SK-N-SH (cell line): Measurements from ENCODE around the gene TMPRSS13.

ENCODE experiments used
- CHD2 ChIP-seq: fragments of 150-350 bp; IDR thresholded peaks from 2 replicates; pipeline ENCODE4 v1.6.1; 2018; ENCODE audit warnings: low read length; ENCODE audit not compliant: partially characterized antibody
- EP300 ChIP-seq, 2 experiments: IDR thresholded peaks; 2 replicates each; pipeline versions ENCODE4 v1.4.0 to v1.6.1; 2012; ENCODE audit warnings: borderline replicate concordance in 1 of 2, low read depth in 1 of 2, low read length in 1 of 2
- GATA2 ChIP-seq: sonication (generic); formaldehyde crosslinking; IDR thresholded peaks from 2 replicates; pipeline ENCODE4 v1.5.0; 2020; ENCODE audit warnings: mild to moderate bottlenecking, missing genetic modification reagents
- POLR2AphosphoS5 ChIP-seq: IDR thresholded peaks from 2 replicates; pipeline ENCODE4 v1.6.1; 2012; ENCODE audit warnings: low read depth, low read length
- RAD21 ChIP-seq: IDR thresholded peaks from 2 replicates; pipeline ENCODE4 v1.6.1; 2012; ENCODE audit warnings: mild to moderate bottlenecking, low read length
- RCOR1 ChIP-seq: fragments of 150-350 bp; IDR thresholded peaks from 2 replicates; pipeline ENCODE4 v1.6.1; 2017; ENCODE audit warnings: antibody characterized with exemption, low read length
- TAF1 ChIP-seq: IDR thresholded peaks from 2 replicates; pipeline ENCODE4 v1.6.1; 2012; ENCODE audit warnings: low read depth, mild to moderate bottlenecking, low read length, moderate library complexity, borderline replicate concordance
- TF ChIP-seq, protein P1 (sequence below): fragments of 200-600 bp; sonication (generic); IDR thresholded peaks from 2 replicates; pipeline ENCODE4 v1.6.1; 2017; ENCODE audit warnings: antibody characterized with exemption, mild to moderate bottlenecking, moderate library complexity
- TF ChIP-seq, protein P2 (sequence below): IDR thresholded peaks from 2 replicates; pipeline ENCODE4 v1.4.0; 2012; ENCODE audit warnings: low read depth, borderline replicate concordance
- TF ChIP-seq, protein P3 (sequence below): IDR thresholded peaks from 2 replicates; pipeline ENCODE4 v1.4.0; 2012; ENCODE audit warnings: low read depth

- TF ChIP-seq, protein P1, sequence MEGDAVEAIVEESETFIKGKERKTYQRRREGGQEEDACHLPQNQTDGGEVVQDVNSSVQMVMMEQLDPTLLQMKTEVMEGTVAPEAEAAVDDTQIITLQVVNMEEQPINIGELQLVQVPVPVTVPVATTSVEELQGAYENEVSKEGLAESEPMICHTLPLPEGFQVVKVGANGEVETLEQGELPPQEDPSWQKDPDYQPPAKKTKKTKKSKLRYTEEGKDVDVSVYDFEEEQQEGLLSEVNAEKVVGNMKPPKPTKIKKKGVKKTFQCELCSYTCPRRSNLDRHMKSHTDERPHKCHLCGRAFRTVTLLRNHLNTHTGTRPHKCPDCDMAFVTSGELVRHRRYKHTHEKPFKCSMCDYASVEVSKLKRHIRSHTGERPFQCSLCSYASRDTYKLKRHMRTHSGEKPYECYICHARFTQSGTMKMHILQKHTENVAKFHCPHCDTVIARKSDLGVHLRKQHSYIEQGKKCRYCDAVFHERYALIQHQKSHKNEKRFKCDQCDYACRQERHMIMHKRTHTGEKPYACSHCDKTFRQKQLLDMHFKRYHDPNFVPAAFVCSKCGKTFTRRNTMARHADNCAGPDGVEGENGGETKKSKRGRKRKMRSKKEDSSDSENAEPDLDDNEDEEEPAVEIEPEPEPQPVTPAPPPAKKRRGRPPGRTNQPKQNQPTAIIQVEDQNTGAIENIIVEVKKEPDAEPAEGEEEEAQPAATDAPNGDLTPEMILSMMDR = no peak
- TF ChIP-seq GATA2 (no peak), TAF1 (no peak), EP300 (IDR thresholded peaks at IDR 0.05; ENCODE audit: borderline replicate concordance in 1 of 2, low read depth in 1 of 2, low read length in 1 of 2) (no peak), RCOR1 (no peak), CHD2 (no peak), POLR2AphosphoS5 (no peak), RAD21 (no peak)
- TF ChIP-seq, protein P2, sequence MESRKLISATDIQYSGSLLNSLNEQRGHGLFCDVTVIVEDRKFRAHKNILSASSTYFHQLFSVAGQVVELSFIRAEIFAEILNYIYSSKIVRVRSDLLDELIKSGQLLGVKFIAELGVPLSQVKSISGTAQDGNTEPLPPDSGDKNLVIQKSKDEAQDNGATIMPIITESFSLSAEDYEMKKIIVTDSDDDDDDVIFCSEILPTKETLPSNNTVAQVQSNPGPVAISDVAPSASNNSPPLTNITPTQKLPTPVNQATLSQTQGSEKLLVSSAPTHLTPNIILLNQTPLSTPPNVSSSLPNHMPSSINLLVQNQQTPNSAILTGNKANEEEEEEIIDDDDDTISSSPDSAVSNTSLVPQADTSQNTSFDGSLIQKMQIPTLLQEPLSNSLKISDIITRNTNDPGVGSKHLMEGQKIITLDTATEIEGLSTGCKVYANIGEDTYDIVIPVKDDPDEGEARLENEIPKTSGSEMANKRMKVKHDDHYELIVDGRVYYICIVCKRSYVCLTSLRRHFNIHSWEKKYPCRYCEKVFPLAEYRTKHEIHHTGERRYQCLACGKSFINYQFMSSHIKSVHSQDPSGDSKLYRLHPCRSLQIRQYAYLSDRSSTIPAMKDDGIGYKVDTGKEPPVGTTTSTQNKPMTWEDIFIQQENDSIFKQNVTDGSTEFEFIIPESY = no peak
- TF ChIP-seq, protein P3, sequence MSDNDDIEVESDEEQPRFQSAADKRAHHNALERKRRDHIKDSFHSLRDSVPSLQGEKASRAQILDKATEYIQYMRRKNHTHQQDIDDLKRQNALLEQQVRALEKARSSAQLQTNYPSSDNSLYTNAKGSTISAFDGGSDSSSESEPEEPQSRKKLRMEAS = no peak
Measured at GRCh38 chr11:117959438-117960149, 30.4 kb upstream of the TMPRSS13 start.
